Colonic mucosa (tissue), 4 donors: ENCODE results near the gene TIAM1. TPM values are rescaled to one million over a fixed set of nuclear protein-coding genes. Genes with fewer than 3 reads are reported as not detected.

Experiments
- DNase-seq: peaks from one replicate; pipeline ENCODE4 v3.0.0-alpha.2; 2020
- H3K27ac ChIP-seq: fragments of 200-600 bp; one replicate; pipeline ENCODE4 v1.8.0; 2021
- H3K27me3 ChIP-seq: fragments of 200-600 bp; one replicate; pipeline ENCODE4 v1.8.0; 2021
- H3K36me3 ChIP-seq: fragments of 200-600 bp; one replicate; pipeline ENCODE4 v1.8.0; 2021
- H3K4me1 ChIP-seq: fragments of 200-600 bp; one replicate; pipeline ENCODE4 v1.8.0; 2021; ENCODE audit warnings: mild to moderate bottlenecking
- H3K4me3 ChIP-seq: fragments of 200-600 bp; one replicate; pipeline ENCODE4 v1.8.0; 2021
- H3K9ac ChIP-seq, 2 donors: one replicate each; pipeline ENCODE4 v1.7.0; 2013; ENCODE audit warnings: control low read depth in 2 of 2, low read depth in 2 of 2, low read length in 2 of 2
- H3K9me3 ChIP-seq: fragments of 200-600 bp; one replicate; pipeline ENCODE4 v1.8.0; 2021
- intact Hi-C: fragments of 100-400 bp; cut with DNase I; formaldehyde crosslinking; loops from one replicate; pipeline ENCODE4 v1.14.1; 2022
- total RNA-seq, 2 donors: library from RNA; stranded (reverse); fragmentation: NEBNext Ultra II Directional in 1 of 2; extraction: Animal tissue kit (Norgen Biotek cat#: 25700) in 1 of 2; gene quantifications; one replicate each; pipeline ENCODE4 v1.2.1, GENCODE V29; 2021
- TF ChIP-seq, protein P1 (sequence below): fragments of 200-600 bp; IDR thresholded peaks from one replicate; pipeline ENCODE4 v1.8.0; 2022; ENCODE audit warnings: antibody characterized with exemption, mild to moderate bottlenecking
- donor health status: healthy.
- donor health status: DM: no; HTN: no; CAD: no.
- donor health status: DM: no; HTN: no; CAD: no.

The TIAM1 gene
- total RNA-seq, 2 donors from 2014 or later: 5.7 to 5.8 TPM

DNA sequence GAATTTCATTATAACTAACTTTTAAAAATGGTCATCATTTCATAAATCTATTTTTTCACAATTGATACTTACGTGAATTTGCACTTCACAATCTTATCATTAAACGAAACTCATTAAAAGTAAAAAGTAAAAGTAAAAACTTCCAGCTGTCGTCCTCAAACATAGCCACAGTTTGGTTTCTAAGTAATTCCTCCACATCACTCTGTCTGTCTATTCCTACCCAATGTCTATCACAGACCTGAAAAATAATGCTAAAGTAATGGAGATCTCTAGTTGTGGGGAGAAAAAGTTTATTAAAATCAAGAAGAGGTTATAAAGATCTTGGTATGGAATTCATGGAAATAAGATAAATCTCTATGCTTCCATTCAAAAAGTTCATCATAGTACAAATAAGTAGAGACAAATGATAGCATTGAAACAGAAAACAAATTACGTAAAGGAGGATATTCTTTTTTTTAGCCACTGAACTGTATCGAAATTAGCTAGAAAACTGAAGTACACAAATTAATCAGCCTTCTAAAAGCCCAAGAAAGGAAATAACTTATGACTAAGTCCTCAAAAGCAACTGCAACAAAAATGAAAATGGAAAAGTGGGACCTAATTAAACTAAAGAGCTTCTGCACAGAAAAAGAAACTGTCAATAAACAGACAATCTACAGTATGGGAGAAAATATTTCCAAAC is 148.6 kb downstream of the TIAM1 start:
- H3K9ac ChIP-seq: no peak overlapping the region
- H3K9me3 ChIP-seq: no peaks in the 10 kb centered on the region
- no peak overlapping the region for H3K4me3 ChIP-seq
- no peaks in the 10 kb centered on the region for H3K4me1 ChIP-seq
- H3K36me3 ChIP-seq: no peaks in the 10 kb centered on the region
- no peak for DNase-seq
- intact Hi-C loops: loop anchor here (5.0 kb wide), 1 partner anchor 407 kb away; no protein-coding TSS in a partner anchor
- no peaks in the 10 kb centered on the region for H3K27me3 ChIP-seq
- no peak overlapping the region for H3K27ac ChIP-seq
- TF ChIP-seq, protein P1, sequence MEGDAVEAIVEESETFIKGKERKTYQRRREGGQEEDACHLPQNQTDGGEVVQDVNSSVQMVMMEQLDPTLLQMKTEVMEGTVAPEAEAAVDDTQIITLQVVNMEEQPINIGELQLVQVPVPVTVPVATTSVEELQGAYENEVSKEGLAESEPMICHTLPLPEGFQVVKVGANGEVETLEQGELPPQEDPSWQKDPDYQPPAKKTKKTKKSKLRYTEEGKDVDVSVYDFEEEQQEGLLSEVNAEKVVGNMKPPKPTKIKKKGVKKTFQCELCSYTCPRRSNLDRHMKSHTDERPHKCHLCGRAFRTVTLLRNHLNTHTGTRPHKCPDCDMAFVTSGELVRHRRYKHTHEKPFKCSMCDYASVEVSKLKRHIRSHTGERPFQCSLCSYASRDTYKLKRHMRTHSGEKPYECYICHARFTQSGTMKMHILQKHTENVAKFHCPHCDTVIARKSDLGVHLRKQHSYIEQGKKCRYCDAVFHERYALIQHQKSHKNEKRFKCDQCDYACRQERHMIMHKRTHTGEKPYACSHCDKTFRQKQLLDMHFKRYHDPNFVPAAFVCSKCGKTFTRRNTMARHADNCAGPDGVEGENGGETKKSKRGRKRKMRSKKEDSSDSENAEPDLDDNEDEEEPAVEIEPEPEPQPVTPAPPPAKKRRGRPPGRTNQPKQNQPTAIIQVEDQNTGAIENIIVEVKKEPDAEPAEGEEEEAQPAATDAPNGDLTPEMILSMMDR: no peak

DNA sequence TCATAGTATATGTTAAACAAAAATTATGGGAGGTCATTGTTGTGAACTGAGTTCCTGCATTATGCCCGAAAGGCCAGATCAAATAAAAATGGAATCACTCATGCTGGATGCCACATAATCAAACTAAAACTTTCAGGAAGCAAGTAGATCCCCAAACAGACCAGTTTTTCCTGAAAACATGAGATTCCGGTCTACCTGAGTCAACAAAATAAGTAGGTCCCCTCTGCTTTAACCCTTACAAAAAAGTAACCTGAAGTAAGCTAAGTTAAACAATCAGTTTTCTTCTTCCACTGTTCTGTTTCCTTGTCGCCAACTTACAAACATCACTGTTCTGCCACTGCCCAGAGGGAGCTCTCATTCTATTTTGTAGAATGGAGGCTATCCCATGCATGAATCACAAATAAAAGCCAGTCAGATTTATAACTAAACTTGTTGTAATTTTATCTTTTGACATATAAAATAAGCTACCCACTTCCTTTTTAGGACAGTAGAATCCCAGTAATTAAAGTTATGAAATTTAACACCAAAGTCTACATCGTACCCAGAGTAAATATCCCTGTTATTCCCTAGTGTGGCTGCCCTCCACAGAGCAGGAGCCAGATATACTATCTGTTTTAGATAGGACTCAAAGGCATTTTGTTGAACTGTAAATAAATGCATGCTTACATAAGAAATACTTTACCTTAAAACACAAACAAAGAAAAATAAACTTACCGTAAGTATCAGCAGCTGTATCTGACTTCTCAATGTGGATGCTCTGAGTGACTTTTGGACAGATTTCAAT is 149.4 kb downstream of the TIAM1 start:
- H3K27me3 ChIP-seq: no peaks in the 10 kb centered on the region
- intact Hi-C loops: loop anchor here (5.0 kb wide), 1 partner anchor 408 kb away; no protein-coding TSS in a partner anchor
- TF ChIP-seq, protein P1: no peak
- H3K36me3 ChIP-seq: no peaks in the 10 kb centered on the region
- no peak for DNase-seq
- no peak overlapping the region for H3K4me3 ChIP-seq
- H3K27ac ChIP-seq: no peak overlapping the region
- H3K9ac ChIP-seq: no peak overlapping the region
- H3K4me1 ChIP-seq: no peaks in the 10 kb centered on the region
- no peaks in the 10 kb centered on the region for H3K9me3 ChIP-seq

DNA sequence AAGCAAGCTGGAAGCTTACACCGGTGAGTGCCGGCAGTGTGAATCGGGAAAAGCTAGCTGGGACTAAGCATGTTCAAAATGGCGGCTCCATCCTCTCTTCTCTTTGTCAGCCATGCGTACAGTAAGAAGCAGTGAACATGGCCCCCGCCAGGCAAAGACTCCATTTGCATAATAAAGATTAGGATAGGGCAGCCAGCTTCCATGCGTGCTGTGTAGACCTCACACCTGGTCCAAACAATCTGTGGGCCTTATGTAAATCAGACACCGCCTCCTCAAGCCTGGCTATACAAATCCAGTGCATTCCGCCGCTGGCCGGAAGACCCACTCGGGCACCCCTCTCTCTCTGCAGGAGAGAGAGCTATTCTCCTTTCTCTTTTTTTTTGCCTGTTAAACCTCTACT is 150.3 kb downstream of the TIAM1 start:
- Histone ChIP-seq H3K36me3 (no peaks in the 10 kb centered on the region), H3K4me3 (no peak overlapping the region), H3K4me1 (no peaks in the 10 kb centered on the region), H3K9me3 (no peaks in the 10 kb centered on the region), H3K27me3 (no peaks in the 10 kb centered on the region), H3K9ac (no peak overlapping the region), H3K27ac (no peak overlapping the region)
- TF ChIP-seq, protein P1: no peak
- intact Hi-C loops: no loop called here
- no peak for DNase-seq

DNA sequence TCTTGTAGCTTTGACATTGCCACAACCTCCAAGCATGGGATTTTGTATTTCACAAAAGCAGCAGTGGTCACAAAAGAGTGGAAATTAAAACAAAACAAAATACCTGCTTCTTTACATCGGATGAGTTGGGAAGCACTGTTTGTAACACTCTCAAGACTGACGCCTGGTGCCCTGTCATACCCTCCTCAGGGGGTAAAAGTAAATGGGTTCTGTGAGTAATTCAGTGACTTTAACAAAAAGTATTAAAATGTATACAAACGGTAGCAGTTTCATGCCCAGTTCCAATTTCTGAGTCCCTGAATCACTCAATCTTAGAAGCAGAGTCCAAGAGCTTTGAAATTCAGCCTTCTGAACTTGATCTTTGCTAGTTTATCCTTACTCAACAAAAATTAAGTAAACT is 152.5 kb downstream of the TIAM1 start:
- Histone ChIP-seq H3K27me3 (no peaks in the 10 kb centered on the region), H3K27ac (no peak overlapping the region), H3K9me3 (no peaks in the 10 kb centered on the region), H3K9ac (no peak overlapping the region), H3K4me3 (no peak overlapping the region), H3K4me1 (no peaks in the 10 kb centered on the region), H3K36me3 (no peaks in the 10 kb centered on the region)
- intact Hi-C loops: no loop called here
- TF ChIP-seq, protein P1: no peak
- DNase-seq: no peak

DNA sequence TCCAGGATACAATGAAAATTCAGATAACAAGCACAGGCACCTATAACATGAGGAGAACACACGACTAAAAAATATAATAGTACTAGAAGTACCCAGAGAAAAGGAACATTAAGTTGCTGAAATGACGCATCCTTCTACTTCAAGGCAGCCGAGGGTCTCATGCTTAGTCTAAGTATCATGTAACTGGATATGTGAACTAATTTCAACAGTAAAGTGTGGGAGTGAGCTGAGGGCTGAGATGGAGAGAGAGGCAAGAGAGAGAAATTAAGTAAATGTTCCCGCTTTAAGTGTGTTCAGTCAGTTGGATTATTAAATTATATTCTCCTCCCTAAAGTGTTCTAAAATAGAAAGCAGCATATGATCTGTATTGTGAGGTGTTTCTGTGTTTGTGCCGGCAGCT is 153.5 kb downstream of the TIAM1 start:
- no peaks in the 10 kb centered on the region for H3K27me3 ChIP-seq
- H3K4me3 ChIP-seq: no peak overlapping the region
- H3K9me3 ChIP-seq: no peaks in the 10 kb centered on the region
- intact Hi-C loops: no loop called here
- H3K4me1 ChIP-seq: no peaks in the 10 kb centered on the region
- DNase-seq: no peak
- no peaks in the 10 kb centered on the region for H3K36me3 ChIP-seq
- H3K9ac ChIP-seq: no peak overlapping the region
- H3K27ac ChIP-seq: no peak overlapping the region
- TF ChIP-seq, protein P1: no peak
